Measurements from ENCODE around the gene FRMD4A.
A peak's percentile ranks its signal among the peaks of the same experiment; 100 is the strongest.

Gene FRMD4A

DNA sequence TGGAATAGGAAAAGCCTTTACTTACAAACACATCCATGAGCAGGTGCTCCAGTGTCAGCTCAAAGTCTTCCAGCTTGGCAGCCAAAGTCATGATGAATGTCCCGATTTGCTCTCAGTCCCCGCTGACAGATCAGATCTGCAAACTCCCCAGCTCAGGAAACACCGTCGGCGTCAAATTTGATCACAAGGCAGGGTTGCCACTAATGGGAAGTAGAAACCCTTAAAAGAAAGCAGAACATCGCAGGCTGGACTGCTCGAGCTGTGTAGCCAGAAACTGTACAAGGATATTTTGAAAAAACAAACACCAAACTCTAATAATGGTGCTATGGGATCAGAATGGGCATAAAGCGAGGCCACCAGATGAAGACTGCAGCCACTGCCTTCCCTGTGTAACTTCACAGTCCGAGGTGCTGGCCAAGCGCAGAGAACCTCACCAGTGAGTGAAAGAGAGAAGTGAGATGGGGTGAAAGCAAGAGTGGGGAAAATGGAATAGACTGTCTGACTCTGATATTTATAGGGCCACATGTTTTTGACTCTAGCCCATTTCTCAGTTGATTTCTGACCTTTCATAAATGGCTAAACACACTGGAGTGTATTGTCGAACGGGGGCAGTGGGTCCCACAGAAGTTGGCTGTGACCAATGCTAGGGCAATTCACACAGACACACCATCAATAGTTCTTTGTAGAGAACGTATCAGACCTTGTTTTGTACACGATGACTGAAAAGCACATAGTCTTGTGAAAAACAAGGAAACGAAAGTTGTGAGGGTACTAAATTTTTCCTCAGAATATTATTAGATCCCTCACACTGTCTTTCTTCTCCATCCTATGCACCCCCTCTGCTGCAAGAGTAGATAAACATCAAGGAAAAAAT is 306.2 kb downstream of the FRMD4A start:
- peak overlapping the region; percentile 3 for H3K4me3 ChIP-seq (ENCODE audit: low read length)

DNA sequence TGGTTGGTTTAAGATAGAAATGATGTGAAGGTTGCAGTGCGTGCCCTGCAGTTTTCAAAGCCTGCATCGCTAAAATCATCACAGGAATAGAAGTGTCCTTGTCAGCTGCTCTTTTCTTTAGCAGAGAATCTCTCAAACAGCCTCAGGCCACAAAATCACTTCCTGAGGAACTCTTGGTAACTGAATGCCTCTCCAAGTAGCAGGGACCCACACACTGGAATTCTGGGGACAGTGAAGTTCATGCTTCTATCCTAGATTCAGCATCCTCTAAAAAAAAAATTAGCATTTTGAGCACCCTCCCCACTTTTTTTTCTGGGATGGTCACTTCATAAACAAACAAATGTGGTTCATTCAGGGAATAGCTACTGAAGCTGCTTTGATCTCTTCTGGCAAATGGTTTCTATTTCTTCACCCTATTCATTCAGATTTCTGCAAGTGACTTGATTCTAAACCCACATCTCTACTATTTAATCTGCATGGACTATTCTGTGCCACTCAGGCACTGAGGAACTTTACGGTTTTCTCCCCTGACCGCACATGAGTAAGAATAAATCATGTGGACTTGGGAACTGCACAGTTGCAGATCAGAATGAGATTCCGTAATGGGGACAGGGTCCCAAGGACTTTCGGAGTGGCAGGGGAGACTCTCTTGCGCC is 306.9 kb downstream of the FRMD4A start:
- TF ChIP-seq, protein P1, sequence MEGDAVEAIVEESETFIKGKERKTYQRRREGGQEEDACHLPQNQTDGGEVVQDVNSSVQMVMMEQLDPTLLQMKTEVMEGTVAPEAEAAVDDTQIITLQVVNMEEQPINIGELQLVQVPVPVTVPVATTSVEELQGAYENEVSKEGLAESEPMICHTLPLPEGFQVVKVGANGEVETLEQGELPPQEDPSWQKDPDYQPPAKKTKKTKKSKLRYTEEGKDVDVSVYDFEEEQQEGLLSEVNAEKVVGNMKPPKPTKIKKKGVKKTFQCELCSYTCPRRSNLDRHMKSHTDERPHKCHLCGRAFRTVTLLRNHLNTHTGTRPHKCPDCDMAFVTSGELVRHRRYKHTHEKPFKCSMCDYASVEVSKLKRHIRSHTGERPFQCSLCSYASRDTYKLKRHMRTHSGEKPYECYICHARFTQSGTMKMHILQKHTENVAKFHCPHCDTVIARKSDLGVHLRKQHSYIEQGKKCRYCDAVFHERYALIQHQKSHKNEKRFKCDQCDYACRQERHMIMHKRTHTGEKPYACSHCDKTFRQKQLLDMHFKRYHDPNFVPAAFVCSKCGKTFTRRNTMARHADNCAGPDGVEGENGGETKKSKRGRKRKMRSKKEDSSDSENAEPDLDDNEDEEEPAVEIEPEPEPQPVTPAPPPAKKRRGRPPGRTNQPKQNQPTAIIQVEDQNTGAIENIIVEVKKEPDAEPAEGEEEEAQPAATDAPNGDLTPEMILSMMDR (IDR thresholded peaks at IDR 0.05; ENCODE audit: low read depth, low read length, poor library complexity, severe bottlenecking): no peak
- no peak for TF ChIP-seq EZH2phosphoT487 (IDR thresholded peaks at IDR 0.05; ENCODE audit: borderline replicate concordance, low read length)
- H3K36me3 ChIP-seq (ENCODE audit: control insufficient read depth, low read length): no peaks in the 10 kb centered on the region
- H3F3A ChIP-seq (ENCODE audit: control insufficient read depth, insufficient read depth): no peaks in the 10 kb centered on the region
- H3K9me2 ChIP-seq (replicated peaks; ENCODE audit: control insufficient read depth, low read length): no peaks in the 10 kb centered on the region
- H3K9me3 ChIP-seq (ENCODE audit: control insufficient read depth, insufficient read depth, low read length): no peaks in the 10 kb centered on the region
- peaks cover 75% of the 10 kb centered on the region for H3K27me3 ChIP-seq (ENCODE audit: control insufficient read depth, low read length)
- H3K4me1 ChIP-seq (ENCODE audit: control insufficient read depth, low read length): peaks cover 36% of the 10 kb centered on the region
- H3K27ac ChIP-seq (ENCODE audit: low read depth, low read length): no peak overlapping the region
- H3K4me3 ChIP-seq (ENCODE audit: low read length): no peak overlapping the region; the same call in 1 of the 2 replicates
- H3K79me2 ChIP-seq (ENCODE audit: control insufficient read depth, low read length): no peaks in the 10 kb centered on the region
- H3K4me2 ChIP-seq (ENCODE audit: low read length): peak overlapping the region; percentile 28
- no peaks in the 10 kb centered on the region; the same call in 1 of the 2 replicates for H4K20me1 ChIP-seq (ENCODE audit: control insufficient read depth, insufficient read depth, low read depth, low read length)

More for the DNA sequence above, 306.2 kb downstream of the FRMD4A start:
- Histone ChIP-seq H3K4me2 (ENCODE audit: low read length) (peak overlapping the region; percentile 28), H3K79me2 (ENCODE audit: control insufficient read depth, low read length) (no peaks in the 10 kb centered on the region), H4K20me1 (ENCODE audit: control insufficient read depth, insufficient read depth, low read depth, low read length) (no peaks in the 10 kb centered on the region; the same call in 1 of the 2 replicates), H3K36me3 (ENCODE audit: control insufficient read depth, low read length) (no peaks in the 10 kb centered on the region), H3K4me1 (ENCODE audit: control insufficient read depth, low read length) (peaks cover 36% of the 10 kb centered on the region), H3K9me3 (ENCODE audit: control insufficient read depth, insufficient read depth, low read length) (no peaks in the 10 kb centered on the region), H3F3A (ENCODE audit: control insufficient read depth, insufficient read depth) (no peaks in the 10 kb centered on the region), H3K9me2 (replicated peaks; ENCODE audit: control insufficient read depth, low read length) (no peaks in the 10 kb centered on the region), H3K27ac (ENCODE audit: low read depth, low read length) (no peak overlapping the region), H3K27me3 (ENCODE audit: control insufficient read depth, low read length) (peaks cover 80% of the 10 kb centered on the region)
- TF ChIP-seq, protein P1 (IDR thresholded peaks at IDR 0.05; ENCODE audit: low read depth, low read length, poor library complexity, severe bottlenecking): peak; percentile 24
- no peak for TF ChIP-seq EZH2phosphoT487 (IDR thresholded peaks at IDR 0.05; ENCODE audit: borderline replicate concordance, low read length)

DNA sequence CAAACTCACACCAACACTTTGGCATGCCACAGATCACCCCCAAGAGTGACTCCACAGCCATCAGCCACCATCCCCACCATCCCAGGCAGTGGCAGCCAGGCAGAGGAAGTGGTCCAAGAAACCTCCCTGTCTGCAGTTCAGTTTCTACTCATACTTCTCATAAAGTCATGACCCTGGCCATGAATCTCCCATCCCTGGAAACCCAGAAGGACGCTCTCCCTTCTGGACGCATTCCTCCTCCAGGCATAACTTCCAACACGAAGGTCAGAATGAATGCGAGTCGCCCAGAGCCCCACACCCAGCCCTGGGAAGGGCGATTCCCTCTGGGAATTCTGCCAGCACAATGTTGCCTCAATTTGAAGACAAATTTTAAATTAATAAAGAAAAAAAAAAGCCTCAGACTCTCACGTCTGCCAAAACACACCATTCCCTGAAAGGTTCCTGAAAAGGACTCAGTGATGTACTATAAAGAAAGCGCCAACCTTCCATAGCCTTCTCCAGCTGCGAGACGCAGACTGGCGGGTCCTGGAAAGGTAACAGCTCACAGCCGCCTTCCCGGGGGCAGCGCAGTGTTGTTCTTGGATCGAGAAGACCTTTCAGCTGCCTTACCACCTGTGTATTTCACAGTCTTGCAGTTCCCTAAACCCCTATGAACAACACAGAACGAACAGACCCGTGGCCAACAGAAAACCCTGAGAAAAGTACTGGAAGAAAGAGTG is 307.6 kb downstream of the FRMD4A start:
- H3K9me2 ChIP-seq (replicated peaks; ENCODE audit: control insufficient read depth, low read length): no peaks in the 10 kb centered on the region
- no peaks in the 10 kb centered on the region for H3K9me3 ChIP-seq (ENCODE audit: control insufficient read depth, insufficient read depth, low read length)
- H4K20me1 ChIP-seq (ENCODE audit: control insufficient read depth, insufficient read depth, low read depth, low read length): no peaks in the 10 kb centered on the region; the same call in 1 of the 2 replicates
- H3K79me2 ChIP-seq (ENCODE audit: control insufficient read depth, low read length): no peaks in the 10 kb centered on the region
- no peak overlapping the region for H3K27ac ChIP-seq (ENCODE audit: low read depth, low read length)
- H3K4me1 ChIP-seq (ENCODE audit: control insufficient read depth, low read length): peaks cover 36% of the 10 kb centered on the region
- no peaks in the 10 kb centered on the region for H3F3A ChIP-seq (ENCODE audit: control insufficient read depth, insufficient read depth)
- H3K4me2 ChIP-seq (ENCODE audit: low read length): no peak overlapping the region
- H3K4me3 ChIP-seq (ENCODE audit: low read length): no peak overlapping the region
- no peaks in the 10 kb centered on the region for H3K36me3 ChIP-seq (ENCODE audit: control insufficient read depth, low read length)
- H3K27me3 ChIP-seq (ENCODE audit: control insufficient read depth, low read length): peaks cover 69% of the 10 kb centered on the region
- TF ChIP-seq EZH2phosphoT487 (IDR thresholded peaks at IDR 0.05; ENCODE audit: borderline replicate concordance, low read length): no peak
- TF ChIP-seq, protein P1 (IDR thresholded peaks at IDR 0.05; ENCODE audit: low read depth, low read length, poor library complexity, severe bottlenecking): no peak
